Testis (tissue), 2 donors: Measurements from ENCODE around the gene INSC.

Experiments used
- POLR2A ChIP-seq: fragments of 450-650 bp; IDR thresholded peaks from one replicate; pipeline ENCODE4 v1.6.1; 2017; ENCODE audit warnings: antibody characterized with exemption, mild to moderate bottlenecking, moderate library complexity
- TF ChIP-seq, protein P1 (sequence below), 3 experiments: fragments of 450-650 bp in 2 of 3; fragments of 200-600 bp in 1 of 3; sonication (generic) in 1 of 3; IDR thresholded peaks; one replicate each; pipeline ENCODE4 v1.5.1; 2016 to 2019; ENCODE audit warnings: antibody characterized with exemption in 3 of 3, mild to moderate bottlenecking in 2 of 3, moderate library complexity in 1 of 3

DNA sequence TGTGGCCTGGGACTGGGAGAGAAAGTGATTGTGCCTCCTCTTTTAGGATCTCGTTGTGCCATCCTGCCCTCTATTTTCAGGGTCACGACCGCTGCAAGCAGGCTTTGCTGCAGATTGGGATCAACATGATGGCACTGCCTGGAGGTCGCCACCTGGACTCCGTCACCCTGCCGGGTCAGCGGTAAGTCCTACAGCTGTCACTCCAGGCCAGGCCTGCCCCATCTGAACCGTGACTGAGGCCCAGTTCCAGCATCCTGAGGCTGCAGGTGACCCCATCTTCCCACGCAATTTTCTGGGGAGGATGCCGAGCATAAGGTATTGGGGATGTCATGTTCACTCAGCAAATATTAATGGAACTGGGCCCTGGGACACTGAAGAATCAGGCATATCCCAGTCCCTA lies 34.3 kb downstream of the INSC start:
- TF ChIP-seq, protein P1, sequence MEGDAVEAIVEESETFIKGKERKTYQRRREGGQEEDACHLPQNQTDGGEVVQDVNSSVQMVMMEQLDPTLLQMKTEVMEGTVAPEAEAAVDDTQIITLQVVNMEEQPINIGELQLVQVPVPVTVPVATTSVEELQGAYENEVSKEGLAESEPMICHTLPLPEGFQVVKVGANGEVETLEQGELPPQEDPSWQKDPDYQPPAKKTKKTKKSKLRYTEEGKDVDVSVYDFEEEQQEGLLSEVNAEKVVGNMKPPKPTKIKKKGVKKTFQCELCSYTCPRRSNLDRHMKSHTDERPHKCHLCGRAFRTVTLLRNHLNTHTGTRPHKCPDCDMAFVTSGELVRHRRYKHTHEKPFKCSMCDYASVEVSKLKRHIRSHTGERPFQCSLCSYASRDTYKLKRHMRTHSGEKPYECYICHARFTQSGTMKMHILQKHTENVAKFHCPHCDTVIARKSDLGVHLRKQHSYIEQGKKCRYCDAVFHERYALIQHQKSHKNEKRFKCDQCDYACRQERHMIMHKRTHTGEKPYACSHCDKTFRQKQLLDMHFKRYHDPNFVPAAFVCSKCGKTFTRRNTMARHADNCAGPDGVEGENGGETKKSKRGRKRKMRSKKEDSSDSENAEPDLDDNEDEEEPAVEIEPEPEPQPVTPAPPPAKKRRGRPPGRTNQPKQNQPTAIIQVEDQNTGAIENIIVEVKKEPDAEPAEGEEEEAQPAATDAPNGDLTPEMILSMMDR (IDR thresholded peaks at IDR 0.05): no peak
- TF ChIP-seq POLR2A: no peak
